ENCODE results near the gene EEF1G.

DNA sequence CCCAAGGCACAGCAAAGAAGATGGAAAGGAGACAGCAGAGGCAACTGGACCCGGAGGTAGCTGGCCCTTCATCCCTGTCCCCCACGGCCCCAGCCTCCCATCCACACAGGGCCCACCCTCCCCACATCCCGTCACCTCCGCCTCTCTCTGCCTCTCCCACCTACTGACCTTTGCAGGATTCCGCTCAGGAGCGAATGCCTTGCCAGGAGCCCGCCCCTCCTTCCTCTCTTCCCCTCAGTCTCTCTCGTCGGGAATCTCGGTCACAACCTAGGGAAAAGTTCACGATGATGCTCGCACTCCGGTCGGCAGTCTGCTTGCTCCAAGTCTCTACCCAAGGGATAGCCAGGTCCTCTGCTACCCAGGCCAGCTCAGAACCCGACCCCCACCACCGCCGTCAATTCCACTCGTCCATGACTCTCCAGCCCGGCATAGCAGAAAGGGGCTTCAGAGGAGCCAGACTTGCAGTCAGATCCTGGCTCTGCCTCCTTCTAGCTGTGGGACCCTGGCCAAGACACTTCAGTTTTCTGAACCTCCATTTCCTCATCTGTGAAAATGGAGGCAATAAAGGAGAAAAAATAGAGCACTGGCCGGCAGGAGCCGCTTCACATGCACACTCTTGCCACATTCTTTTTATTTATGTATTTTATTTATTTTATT lies 37.3 kb downstream of the EEF1G start:
- TF ChIP-seq, protein P1, sequence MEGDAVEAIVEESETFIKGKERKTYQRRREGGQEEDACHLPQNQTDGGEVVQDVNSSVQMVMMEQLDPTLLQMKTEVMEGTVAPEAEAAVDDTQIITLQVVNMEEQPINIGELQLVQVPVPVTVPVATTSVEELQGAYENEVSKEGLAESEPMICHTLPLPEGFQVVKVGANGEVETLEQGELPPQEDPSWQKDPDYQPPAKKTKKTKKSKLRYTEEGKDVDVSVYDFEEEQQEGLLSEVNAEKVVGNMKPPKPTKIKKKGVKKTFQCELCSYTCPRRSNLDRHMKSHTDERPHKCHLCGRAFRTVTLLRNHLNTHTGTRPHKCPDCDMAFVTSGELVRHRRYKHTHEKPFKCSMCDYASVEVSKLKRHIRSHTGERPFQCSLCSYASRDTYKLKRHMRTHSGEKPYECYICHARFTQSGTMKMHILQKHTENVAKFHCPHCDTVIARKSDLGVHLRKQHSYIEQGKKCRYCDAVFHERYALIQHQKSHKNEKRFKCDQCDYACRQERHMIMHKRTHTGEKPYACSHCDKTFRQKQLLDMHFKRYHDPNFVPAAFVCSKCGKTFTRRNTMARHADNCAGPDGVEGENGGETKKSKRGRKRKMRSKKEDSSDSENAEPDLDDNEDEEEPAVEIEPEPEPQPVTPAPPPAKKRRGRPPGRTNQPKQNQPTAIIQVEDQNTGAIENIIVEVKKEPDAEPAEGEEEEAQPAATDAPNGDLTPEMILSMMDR (IDR thresholded peaks at IDR 0.05) = no peak
- TF ChIP-seq POLR2A (IDR thresholded peaks at IDR 0.05; ENCODE audit: low read depth) (no peak), EP300 (IDR thresholded peaks at IDR 0.05) (no peak), POLR2AphosphoS5 (IDR thresholded peaks at IDR 0.05) (no peak)
